ENCODE measurements around the gene LINC01488.

GRCh38 chr11:69493931-69494821, 12.7 kb downstream of the LINC01488 start:
- TF ChIP-seq CTCF (IDR thresholded peaks at IDR 0.05) (no peak), EZH2 (IDR thresholded peaks at IDR 0.05; ENCODE audit: borderline replicate concordance, insufficient read depth, low read depth, low read length, poor library complexity, severe bottlenecking) (no peak)

Measured in B cell (primary cell).